HG03460 (cell line): ENCODE measurements around the gene TGFA.
"Not testable (repeated sequence)": the region's sequence is repeated elsewhere in the genome, so short reads cannot be mapped to it uniquely, and the experiment has no call there.

ENCODE experiments used
- ATAC-seq: cut with Tn5 transposase; IDR thresholded peaks from one replicate; pipeline ENCODE4 v1.9.1; 2021; ENCODE audit not compliant: unreplicated experiment

TGFA gene

DNA sequence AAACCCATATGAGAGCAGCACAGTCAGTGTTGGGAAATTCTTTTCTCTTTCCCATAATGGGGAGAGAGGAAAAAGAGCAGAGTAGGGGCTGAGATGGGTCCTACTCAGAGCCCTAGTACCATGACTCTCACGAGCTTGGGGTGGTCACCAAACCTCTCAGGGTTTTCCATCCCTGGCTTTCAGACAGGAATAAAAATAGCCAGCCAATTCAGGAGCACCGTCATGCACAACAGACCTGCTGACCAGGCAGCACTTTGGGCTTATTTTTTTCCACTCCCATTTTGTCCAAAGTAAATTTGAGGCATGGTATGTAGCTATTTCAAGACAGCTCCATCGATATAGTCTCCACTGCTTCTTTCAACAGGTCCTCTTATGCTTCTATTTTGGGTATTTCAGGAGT lies 86.4 kb downstream of the TGFA start:
- ATAC-seq: no peak

DNA sequence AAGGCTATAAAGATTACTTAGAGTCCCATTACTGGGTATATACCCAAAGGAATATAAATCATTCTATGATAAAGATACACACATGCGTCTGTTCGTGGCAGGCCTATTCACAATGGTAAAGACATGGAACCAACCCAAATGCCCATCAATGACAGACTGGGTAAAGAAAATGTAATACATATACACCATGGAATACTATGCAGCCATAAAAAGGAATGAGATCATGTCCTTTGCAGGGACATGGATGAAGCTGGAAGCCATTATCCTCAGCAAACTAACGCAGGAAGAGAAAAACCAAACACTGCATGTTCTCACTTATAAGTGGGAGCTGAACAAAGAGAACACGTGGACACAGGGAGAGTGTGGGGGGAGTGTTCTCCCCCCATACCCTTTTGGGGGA lies 87.0 kb downstream of the TGFA start:
- ATAC-seq: not testable (repeated sequence)

DNA sequence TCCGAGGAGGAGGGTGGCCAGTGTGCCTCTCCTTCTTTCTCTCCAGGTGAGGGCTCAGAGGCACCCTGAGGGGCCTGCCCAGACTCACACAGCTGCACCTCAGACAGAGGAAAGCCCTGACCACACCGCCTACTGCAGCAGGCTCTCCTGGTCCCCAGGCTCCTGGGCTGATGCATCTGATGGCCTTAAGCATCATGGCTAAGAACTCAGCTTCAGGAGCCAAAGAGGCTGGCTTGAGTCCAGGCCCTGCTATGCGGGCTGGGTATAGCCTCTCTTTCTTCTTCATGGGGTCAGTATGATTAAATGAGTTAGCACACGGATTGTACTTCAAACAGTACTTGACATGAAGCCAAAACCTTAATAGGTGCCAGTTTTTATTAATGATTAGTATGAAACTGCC lies 89.6 kb downstream of the TGFA start:
- no peak for ATAC-seq

DNA sequence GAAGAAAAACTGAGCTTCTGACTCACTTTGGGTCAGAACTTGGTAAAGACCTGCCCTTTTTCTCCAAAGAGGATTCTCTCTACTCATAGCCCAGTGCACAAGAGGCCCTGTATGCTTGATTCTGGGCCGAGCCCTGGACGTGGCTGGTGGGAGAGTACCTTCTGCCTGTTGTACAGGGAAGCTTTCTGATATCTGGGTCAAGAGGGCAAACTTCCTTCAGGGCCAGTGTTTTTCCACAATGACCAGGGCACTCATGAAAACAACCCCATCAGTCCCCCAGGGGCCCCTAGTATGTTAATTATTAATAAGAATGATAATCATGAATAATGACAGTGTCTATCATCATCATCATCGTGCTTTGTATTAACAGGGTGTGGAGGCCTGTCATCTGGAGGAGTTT lies 90.0 kb downstream of the TGFA start:
- ATAC-seq: no peak

DNA sequence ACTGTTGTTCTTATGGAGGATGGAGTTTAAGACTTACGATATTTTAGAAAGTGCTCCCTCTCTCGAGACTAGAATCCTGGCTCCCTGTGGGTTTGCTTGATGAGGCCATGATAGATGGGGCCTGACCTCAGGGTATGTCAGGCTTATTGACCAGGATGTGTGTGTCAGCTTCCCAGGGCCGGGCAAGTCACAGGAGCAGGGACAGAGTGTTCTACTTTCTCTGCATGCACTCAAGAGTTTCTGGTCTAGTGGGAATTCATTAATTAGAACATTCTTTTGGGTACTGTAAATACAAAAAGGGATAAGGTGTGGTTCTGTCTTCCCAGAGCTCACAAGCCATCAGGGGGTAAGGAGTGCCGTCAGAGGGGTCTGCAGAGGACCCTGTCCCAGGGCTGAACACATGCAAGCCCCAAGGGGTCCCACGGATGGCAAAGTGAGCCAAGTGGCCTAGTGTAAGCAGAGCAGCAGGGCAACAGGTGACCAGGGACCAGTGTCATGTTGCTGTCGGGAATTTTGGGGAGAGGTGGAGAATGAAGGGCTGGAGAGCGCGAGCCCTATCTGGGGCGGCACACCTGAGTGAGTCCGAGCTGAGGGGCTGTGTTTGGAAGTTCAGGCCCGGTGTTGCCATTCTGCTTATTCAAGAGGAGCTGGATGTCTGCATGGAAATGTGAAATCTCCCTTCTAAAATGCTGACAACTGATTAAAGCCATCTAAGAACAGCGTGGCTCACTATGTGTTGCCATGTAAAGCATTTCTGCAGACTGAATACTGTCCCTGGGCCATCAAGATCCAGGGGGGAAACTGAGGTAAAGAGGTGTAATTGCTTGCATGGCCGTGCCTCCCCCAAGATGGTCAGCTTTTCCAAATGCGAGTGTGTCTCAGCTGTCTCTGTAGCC lies 91.4 kb downstream of the TGFA start:
- no peak for ATAC-seq

DNA sequence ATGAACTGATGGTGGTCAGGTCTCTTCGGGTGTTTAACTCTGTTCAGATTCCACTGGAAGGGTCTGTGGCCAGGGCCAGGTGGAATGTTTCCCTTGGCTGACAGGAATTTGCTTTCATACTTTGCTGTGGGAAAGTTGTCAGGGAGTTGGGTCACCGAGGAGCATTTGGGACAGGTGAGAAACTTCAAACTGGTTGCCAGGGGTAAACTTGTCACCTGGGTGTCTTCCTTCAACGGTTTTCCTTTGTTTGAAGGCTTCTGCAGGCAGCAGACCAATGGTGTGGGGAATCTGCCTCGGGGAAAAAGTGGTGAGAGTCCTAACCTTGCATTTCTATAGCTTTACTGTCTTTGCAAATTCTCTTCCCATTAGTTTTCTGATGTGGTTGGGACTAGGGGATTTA lies 92.2 kb downstream of the TGFA start:
- ATAC-seq: no peak

DNA sequence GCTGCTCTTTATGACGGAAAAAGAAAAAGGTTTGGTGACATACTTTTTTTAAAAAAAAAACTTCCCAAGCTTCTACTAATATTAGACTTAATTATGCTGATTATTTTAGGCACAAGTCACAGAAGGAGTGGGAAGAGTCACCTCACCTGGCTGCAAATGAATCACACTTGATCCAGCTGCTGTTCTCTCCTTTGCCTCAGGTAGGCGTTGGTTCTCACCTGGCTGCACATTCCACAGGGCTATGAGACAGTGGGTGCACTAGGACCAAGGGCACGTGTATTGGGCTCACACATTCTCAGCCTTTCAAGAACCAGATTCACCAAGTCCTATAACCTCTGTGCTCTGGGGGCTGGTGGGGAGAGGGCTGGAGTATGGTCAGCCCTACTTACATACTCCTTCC lies 93.3 kb downstream of the TGFA start:
- ATAC-seq: no peak

DNA sequence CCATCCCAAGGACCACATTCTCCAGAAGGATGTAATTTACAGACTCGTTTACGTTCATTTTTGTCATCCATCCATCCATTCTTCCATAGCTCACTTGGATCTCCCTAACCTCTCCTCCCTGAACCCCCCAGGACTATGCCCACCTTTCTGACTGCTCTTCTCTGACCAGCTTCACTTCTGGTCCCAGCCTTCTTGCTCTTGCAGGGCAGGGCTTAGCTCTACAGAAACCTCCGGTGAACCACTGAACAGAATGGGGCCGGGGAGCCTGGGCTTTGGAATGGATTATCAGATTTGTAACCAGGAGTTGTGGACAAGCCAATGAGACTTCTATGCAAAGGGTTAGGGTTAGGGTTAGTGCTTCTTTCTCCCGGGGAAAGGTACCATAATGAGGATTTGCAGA lies 95.0 kb downstream of the TGFA start:
- ATAC-seq: no peak

DNA sequence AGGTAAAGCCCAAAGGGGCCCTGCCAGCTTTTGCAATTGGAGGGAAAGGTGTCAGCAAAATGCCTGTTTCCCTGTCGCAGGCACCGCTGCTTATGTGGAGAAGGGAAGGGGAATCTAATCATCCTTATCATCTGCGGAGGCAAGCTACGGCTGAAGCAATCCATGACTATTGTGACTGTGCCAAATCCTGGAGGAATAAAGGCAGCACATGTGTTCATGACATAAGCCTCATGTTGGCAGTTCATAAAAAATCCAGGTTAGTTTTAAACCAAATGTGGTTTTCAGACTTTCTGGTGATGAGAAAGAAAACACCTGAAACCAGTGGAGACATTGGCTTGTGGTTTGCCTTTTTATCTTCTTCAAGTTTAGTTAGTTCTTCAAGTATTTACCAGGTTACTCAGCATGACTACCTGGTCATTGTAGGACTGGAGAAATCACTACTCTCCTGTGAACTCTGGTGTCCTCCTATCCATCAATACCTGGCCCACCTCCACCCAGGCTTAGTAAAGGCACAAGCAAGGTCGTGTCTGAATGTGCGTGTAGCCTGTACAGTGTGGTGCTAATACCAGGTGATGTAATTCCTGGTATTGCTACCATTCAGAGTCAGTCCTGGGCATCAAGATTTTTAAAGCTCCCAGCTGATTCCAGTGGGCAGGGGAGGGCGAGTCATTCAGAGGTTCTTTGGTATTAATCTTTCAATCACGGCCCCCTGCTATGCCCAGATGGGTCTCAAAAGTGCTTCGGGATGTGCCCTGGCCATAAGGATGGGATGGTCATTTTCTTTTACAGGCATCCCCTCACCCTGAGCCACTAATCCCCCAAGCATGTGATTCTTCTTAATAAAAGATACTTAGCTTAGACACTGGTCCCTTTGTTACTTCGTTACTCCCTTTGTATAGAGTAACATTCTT lies 96.8 kb downstream of the TGFA start:
- no peak for ATAC-seq

DNA sequence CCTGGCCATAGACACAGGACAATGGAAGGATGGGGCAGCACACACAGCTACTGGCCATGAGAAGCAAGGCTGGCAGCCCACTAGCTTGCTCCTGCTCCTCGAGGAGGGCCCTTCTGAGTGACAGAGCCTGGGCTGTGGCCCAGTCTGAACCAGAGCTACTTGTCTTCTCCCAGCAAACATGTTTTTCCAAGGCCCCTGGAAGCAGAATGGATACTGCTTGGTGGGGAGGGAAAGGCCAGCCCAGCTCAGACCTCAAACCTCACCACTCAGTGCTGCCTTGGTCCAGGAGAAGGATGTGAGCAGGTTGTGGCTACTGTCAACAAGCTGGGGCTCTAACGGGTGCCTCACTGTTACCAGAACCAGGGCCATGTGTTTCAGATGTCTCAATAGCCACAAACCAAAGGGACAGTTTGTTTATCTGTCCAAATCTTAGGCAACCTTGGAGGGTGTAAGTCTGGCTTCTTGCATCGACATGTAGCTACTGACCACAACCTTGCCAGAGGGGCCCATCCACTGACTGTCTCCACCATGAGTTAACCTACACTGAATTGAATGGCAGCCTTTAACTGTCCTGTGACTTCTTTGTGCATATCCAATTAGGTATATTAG lies 98.6 kb downstream of the TGFA start:
- ATAC-seq: no peak

DNA sequence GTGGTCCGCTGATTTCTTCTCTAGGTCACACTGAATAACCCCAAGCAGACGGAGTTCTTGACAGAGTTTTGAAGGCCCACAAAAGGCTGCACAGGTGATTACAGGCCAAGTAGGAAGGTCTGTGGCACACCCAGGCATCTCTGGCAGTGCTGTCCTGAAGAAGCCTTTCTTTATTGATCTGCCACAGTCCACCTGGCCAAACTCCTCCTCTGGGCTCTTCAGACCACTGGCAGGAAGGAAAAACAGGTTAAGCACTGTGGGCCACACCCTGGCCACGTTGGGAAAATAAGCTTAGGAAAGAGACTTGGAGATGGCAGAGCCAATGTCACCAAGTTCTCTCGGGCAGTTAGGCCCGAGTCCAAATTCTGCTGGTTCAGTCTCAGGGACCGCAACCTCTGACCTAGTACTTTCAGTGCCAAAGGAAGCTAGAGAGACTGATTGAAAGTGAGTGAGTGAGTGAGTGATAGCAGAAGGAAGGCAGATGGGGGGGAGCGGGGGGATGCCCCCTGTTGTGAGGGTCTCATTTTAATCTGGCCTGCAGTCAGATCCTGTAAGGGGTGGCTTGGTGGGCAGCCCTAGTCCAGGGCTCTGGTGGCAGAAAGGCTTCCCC lies 102.9 kb downstream of the TGFA start:
- no peak for ATAC-seq

DNA sequence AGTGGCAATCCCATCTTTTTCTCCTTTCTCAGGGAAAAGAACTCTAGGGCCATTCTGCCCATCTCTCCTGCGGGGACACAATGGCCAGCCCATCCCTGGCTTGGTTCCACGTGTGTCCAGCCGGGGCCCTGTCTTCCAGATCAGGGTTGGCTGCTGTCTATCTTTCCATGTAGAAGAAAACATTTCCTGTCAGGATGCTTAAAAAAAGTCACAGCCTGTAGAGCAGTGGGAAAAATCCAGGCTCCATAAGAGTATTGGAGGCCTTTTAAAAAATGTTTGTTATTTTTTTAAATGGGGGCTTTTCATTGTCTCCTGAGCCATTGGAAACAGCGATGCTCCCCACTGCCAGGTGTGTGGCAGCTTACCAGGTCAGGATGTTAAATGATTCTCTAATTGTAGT lies 105.6 kb downstream of the TGFA start:
- ATAC-seq: no peak

DNA sequence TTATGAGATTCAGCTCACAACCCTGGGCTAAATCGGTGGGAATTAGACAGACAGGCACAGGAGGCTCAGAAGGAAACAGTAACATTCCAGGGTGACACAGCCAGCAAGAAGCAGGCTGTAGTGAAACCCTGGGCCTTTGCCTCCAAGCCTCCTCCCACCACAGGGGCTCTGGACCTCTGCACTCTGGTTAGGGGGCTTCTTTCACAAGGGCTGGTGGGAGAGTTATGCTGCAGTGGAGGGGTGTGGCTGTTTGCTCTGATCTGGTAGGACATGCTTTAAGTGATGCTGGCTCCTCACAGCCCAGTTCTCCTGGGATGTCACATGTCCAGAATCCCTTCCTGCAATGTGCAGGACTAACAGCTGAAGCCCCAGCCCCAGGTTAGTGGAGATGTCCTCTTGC lies 109.9 kb downstream of the TGFA start:
- ATAC-seq: no peak

DNA sequence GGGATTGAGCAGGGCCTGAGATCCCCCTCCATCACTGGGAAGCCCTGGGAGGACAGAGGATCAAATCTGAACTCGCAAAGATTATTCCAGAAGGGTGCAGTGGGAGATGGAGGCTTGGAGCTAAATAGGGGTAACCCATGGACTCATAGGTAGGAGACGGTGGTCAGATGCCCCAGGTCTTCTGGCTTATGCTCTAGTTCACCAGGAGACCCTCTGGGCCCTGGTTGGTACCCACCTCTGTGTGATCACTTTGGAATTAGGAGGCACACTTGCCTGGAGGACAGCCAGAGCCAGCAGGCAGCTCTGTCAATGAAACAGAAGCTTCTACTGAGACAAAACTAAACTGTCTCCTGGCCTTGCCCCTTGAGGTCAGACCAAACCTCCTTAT lies 110.6 kb downstream of the TGFA start:
- ATAC-seq: no peak

DNA sequence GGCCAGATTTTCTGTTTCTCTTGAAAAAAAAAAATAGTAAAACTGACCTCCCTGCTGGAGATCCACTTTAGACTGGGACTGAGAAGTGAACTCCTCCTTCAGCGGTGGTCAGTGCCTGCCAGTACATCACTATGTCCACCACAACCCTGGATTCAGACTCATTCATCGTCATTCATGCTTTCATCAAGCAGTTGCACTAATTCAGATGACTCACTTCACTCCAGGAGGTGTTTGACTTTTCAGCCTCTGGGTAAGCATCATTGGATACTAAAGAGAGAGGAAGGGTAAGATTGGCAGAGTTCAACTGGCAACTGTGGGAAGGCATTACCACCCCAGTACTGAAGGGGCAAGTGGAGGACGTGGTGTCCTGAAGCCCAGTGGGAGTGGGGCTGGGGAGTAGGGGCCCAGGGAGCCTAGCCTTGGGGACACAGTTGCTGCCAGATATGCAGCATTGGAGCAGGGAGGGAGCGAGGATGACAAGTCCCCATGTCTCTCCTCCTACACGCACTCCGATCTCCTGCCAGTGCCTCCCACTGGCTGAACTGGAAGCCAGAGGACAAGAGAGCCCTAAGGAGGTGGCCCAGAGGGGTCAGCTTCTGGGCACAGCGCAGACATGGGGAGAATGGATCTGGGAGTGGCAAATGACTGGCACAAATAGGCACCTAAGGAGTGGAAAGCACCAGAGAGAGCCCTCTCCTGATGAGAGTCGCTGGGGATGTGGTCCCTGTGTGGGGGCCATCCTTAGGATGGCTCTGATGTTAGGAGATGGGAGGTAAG lies 111.1 kb downstream of the TGFA start:
- no peak for ATAC-seq

DNA sequence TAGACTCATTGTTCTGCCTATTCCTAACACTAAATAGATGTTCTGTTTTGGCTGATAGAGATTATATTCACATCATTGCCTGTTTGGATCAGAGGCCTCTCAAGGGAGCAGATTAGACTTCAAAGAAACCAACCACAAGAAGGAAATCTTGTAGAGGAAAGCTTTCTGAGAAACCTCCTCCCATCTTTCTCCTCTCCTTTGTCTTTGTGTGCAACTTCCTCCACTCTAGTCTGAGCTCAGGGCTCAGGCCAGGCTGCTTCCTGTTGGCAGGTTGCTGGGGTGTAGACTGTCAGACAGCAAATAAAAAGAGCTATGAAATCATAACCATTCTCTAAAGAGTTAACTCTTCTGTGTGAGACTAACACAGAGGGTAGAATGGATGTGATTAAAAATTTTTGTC lies 113.0 kb downstream of the TGFA start:
- ATAC-seq: no peak

DNA sequence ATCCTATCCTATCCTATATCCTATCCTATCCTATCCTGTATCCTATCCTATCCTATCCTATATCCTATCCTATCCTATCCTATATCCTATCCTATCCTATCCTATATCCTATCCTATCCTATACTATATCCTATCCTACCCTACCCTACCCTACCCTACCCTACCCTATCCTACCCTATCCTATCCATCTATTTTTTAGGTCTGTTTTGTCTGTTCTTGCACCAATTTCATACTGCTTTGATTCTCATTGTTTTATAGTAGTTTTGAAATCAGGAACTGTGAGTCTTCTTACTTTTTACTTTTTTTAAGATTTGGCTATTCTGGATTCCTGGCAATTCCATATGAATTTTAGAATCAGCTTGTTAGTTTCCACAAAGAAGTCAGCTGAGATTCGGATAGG lies 118.5 kb downstream of the TGFA start:
- no peak for ATAC-seq

DNA sequence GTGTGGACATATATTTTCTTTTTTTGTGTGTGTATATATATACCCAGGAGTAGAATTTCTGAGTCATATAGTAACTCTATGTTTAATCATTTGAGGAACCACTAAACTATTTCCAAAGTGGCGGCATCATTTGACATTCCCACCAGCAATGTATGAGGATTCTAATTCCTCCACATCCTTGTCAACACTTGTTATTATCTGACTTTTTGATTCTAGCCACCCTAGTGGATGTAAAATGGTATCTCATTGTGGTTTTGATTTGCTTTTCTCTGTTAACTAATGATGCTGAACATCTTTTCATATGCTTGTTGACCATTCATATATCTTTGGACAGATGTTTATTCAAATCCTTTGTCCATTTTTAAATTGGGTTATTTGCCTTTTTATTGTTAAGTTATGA lies 120.3 kb downstream of the TGFA start:
- ATAC-seq: no peak

DNA sequence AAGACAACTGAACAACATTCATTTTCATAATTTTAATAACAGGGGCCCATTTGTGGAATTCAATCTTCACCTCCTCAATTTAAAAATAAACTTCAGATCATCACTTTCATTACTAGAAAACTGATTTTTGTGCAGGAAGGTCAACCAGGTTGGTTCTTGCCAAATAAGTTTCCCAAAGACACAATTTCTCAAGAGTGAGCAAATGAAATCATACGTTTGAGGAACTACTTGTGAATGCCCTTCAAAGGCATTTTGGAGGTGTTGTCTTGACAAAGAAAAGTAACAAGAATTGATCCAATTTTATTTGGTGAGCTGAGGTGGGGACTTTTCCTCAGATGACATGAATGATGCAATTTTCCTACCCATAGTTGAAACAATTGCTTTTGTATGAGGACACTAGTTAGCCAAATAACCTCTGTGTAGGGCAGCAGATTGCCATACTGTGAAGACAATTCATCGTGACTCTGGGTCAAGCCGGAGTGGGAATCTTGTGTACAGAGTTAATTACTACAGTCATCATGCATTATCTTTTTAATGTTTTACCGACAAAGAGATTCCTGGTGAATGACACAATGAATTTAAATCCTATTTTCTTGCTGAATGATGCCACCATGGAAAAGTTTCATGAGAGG lies 121.8 kb downstream of the TGFA start:
- no peak for ATAC-seq

DNA sequence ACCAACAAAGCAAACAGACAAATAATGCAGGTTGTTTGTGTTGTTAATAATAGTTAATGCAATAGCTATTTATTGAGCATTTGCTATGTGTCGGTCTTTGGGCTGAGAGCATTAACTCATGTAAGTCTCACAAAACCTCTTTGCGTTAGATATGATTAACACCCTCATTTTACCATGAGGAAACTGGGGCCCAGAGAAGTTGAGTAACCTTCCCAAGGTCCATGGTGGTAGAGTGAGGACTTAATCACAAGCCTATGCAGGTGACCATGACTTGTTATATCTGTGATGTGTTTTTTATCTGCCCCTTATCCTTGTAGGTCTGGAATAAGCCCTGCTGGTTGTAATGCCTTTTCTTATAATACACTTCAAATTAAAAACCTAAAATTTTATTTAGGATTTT lies 127.3 kb downstream of the TGFA start:
- ATAC-seq: no peak
